Activated CD4-positive, alpha-beta T cell treated with anti-CD3 and anti-CD28 coated beads, Interleukin-2, amount 50 U/mL, for 16 hours (primary cell): Measurements from ENCODE around the gene SERPINA12.

Source experiments
- DNase-seq: peaks from one replicate; pipeline ENCODE4 v3.0.0-alpha.2; 2020

Gene SERPINA12

GRCh38 chr14:94462763-94463572 lies 46.3 kb downstream of the SERPINA12 start:
- DNase-seq: no peak

GRCh38 chr14:94462219-94462551 lies 47.1 kb downstream of the SERPINA12 start:
- no peak for DNase-seq

GRCh38 chr14:94461526-94462218 lies 47.6 kb downstream of the SERPINA12 start:
- no peak for DNase-seq

- DNase-seq: no peak
Measured at GRCh38 chr14:94460631-94461416, 48.4 kb downstream of the SERPINA12 start.

- DNase-seq: no peak
Measured at GRCh38 chr14:94458558-94459205, 50.6 kb downstream of the SERPINA12 start.

DNA sequence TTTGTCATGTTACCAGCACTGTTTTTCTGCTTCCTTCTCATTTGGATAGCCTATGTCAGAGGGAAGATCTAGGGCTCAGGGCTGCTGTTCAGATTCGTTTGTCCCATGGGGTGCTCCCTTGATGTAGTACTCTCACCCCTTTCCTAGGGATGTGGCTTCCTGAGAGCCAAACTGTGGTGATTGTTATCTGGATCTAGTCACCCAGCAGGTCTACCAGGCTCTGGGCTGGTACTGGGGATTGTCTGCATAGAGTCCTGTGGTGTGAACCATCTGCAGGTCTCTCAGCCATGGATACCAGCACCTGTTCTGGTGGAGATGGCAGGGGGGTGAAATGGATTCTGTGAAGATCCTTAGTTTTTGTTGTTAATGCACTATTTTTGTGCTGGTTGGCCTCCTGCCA lies 51.2 kb downstream of the SERPINA12 start:
- no peak for DNase-seq

- DNase-seq: no peak
Measured at GRCh38 chr14:94455928-94456327, 53.3 kb downstream of the SERPINA12 start.

- no peak for DNase-seq
Measured at GRCh38 chr14:94451826-94452225, 57.4 kb downstream of the SERPINA12 start.

GRCh38 chr14:94451091-94451771 lies 58.0 kb downstream of the SERPINA12 start:
- no peak for DNase-seq

DNA sequence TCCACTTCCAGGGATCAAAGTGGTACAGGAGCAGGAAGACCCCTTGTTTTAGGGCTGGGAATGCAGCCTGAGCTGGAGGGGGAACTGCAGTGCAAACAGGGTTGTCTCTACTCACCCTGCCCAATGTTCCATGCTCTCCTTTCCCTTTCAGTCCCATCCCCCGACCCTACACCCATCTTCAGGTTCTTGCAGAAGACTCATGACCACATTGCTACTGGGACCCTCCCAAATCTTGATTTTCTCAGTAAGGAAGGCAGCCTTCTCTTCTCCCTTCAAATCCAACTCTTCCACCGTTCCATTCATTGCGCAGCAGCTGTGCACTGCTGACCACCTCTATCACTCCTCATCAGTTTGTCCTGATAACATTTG lies 58.6 kb downstream of the SERPINA12 start:
- no peak for DNase-seq

DNA sequence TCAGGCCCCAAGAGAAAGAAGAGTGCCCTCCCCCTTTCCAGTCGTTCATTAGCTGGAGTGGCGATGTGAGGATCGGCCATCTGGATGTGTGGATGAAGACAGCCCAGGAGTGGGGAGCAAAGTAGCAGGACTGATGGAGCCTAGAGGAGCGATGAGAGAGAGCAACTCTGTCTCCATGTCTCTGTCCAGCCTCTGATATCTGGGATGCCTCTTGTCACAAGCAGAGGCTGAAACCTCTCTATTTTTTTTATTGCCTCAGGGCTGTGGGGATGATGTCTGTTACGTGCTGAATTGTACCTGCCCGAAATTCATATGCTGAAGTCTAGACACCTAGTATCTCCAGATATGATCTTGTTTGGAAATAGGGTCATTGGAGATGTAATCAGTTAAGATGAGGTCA lies 59.3 kb downstream of the SERPINA12 start:
- no peak for DNase-seq

DNA sequence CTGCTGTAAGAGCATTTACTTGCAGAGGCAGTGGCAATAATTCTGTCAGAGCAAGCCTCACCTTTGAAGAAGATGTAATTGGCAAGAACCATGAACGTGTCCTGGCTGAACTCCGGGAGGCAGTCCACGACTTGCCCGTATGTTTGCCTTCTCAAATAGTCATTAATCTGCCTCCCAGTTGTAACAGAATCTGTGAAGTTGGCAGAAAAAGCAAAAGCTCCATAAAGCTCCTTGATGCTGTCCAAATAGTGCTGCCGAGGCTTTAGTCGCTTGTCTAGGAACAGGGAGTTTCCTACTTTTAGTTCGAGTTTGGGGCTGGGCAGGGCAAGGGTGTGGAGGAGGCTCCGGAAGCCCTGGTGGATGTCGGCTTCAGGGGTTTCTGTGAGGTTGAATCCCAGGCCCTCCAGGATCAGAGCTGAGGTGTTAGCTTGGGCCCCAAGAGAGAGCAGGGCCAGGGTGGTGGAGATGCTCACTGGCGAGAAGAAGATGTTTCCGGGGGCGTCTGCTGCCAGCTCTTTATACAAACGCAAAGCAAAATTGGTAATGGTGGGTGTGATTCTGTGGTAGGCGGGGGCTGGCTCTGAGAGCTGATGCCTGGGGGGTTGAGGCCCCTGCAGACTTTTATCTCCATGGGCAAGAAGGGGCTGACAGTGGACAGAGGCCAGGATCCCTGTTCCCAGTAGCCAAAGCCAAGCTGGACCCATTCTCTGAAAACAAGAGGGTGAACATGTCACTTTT lies 61.0 kb downstream of the SERPINA12 start:
- DNase-seq: no peak

- DNase-seq: no peak
Measured at GRCh38 chr14:94447206-94447605, 62.1 kb downstream of the SERPINA12 start.

DNA sequence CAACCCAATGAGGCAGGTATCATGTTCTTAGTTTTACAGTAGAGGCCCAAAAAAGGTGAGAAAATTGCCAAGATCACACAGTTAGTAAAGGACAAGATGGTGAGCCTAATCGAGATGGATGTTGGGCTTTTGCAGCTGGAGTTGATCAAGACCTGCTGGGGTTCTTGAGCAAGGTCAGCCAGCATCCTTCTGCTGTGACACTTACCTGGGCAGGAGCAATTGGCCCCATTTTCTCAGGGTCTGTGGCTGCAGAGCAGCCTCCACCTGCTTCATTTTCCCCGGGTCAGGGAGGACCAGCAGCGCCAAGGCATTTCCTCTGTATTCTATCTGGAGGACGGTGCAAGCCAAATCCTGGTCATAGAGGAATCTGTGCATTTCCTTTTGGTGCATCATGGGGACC lies 63.1 kb downstream of the SERPINA12 start:
- no peak for DNase-seq

DNA sequence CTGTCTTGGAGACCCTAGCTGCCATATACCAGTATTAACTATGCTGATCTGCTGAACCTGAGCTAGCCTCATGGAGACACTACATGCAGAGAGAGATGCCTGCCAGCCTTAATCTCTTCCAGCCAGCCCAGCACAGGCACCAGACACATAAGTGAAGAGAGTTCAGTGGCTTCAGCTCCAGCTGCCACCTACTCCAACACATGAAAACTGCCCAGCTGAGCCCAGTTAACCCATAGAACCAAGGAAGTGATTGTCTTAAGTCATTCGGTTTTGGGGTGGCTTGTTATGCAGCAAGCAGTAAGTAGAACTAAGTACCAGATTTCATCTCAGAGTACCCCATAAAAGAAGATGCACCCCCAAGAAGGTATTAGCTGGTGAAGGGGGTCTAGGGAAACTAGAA lies 64.3 kb downstream of the SERPINA12 start:
- no peak for DNase-seq

DNA sequence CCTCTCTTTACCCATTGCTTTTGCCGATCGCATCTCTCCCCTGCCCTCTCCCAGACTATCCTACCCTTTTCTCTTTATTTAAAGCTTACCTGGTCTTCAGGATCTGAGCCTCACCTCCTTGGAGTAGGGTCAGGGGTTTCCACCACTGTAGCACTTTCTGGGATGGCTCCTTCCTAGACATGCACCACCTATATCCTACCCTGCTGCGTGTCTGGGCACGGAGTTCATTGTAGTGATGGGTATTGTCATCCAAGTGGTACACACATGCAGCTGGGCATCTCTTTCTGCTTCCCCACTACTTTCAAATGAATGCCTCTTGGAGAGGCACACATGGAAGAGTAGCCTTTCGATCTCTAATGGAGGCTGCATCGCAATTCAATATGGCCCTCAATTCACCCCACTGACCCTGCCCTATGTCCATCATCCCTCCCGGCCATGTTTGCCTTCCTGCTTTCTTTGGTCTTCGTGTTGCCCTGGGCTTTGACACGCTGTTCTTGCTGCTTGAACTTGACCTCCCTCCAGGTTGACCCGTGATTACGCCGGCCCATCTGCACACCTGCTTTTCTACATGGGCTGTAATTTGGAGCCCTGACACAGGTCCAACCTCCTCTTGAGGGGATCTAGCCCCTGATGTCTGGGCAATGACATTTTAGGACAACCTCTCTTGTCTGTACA lies 67.6 kb downstream of the SERPINA12 start:
- no peak for DNase-seq

GRCh38 chr14:94441130-94441529 lies 68.1 kb downstream of the SERPINA12 start:
- DNase-seq: no peak

GRCh38 chr14:94439453-94440057 lies 69.7 kb downstream of the SERPINA12 start:
- no peak for DNase-seq
